ENCODE results near the gene RFXAP. TPM values are rescaled to one million over a fixed set of nuclear protein-coding genes. Genes with fewer than 3 reads are reported as not detected.

RFXAP gene
- total and polyA plus RNA-seq, 2 of the 4 experiments (the other 2 are of a cell fraction), result 0.54 to 2.7 TPM

GRCh38 chr13:36770741-36771140 is 48.3 kb upstream of the RFXAP start:
- no peak overlapping the region for H4K5ac ChIP-seq (ENCODE audit: low read depth, low read length)
- peaks cover 2% of the 10 kb centered on the region; the same call in 1 of the 2 replicates for H3K9me3 ChIP-seq (ENCODE audit: control insufficient read depth, insufficient read depth, low read length)
- no peak overlapping the region for H4K91ac ChIP-seq (ENCODE audit: insufficient read depth, low read depth, low read length)
- no peak overlapping the region for H2AK5ac ChIP-seq (ENCODE audit: low read depth, low read length)
- ChIA-PET POLR2A (ENCODE audit: unreplicated experiment) (no interaction called here), CTCF (interaction anchor here (0.5 to 0.7 kb wide), 2 partner anchors 32 to 118 kb away, joined by 3 to 5 read pairs; no protein-coding TSS in a partner anchor)
- H2AK9ac ChIP-seq (replicated peaks; ENCODE audit: low read depth, low read length, poor library complexity), result no peak overlapping the region
- in situ Hi-C loops (cut with MboI; ENCODE audit: low sequenced_read_pairs), result no loop called here
- no peak overlapping the region for H3K4ac ChIP-seq (ENCODE audit: low read depth, low read length)
- DNase-seq (no peak), ATAC-seq (ENCODE audit: low read depth) (no peak)
- H3K4me3 ChIP-seq (ENCODE audit: insufficient read depth, low read depth, low read length), result no peak overlapping the region
- H2BK15ac ChIP-seq (ENCODE audit: low read depth, low read length), result no peak overlapping the region
- no peak overlapping the region for H3K14ac ChIP-seq (replicated peaks; ENCODE audit: low read depth, low read length)
- no CpG with 5 or more reads among the region's 2 CpGs for WGBS, 2 experiments (ENCODE audit: extremely low coverage in 2 of 2, insufficient read length in 1 of 2)
- no peak overlapping the region for H3K4me2 ChIP-seq (ENCODE audit: low read depth, low read length)
- no peak overlapping the region for H4K8ac ChIP-seq (ENCODE audit: low read depth in 2 of 2, low read length in 2 of 2)
- no peaks in the 10 kb centered on the region for H3K36me3 ChIP-seq (ENCODE audit: control insufficient read depth, insufficient read depth, low read length)
- H2AFZ ChIP-seq (replicated peaks; ENCODE audit: low read length, poor library complexity), result no peak overlapping the region
- H4K20me1 ChIP-seq (ENCODE audit: insufficient read depth, low read length), result no peaks in the 10 kb centered on the region
- no peaks in the 10 kb centered on the region for H3K9me1 ChIP-seq (ENCODE audit: insufficient read depth, low read length)
- H3K56ac ChIP-seq (ENCODE audit: extremely low read depth, insufficient read depth, low read length), result no peak overlapping the region
- no peak overlapping the region for H2BK20ac ChIP-seq (ENCODE audit: low read depth, low read length)
- H3K23ac ChIP-seq (ENCODE audit: low read depth, low read length), result no peak overlapping the region
- no TSS peak for BruUV-seq (replicated peaks)
- H3K79me1 ChIP-seq (ENCODE audit: low read depth in 1 of 2, low read length in 2 of 2), result no peaks in the 10 kb centered on the region
- no peak overlapping the region for H3K18ac ChIP-seq (ENCODE audit: low read depth, low read length)
- H2BK120ac ChIP-seq (ENCODE audit: low read depth, low read length), result no peak overlapping the region
- no peaks in the 10 kb centered on the region for H3K4me1 ChIP-seq (ENCODE audit: control insufficient read depth, insufficient read depth, low read length)
- TF ChIP-seq CTCF (conservative IDR thresholded peaks at IDR 0.05; ENCODE audit: low read depth, low read length), result no peak
- no peak for TF ChIP-seq CHD1 (IDR thresholded peaks at IDR 0.05; ENCODE audit: low read depth, low read length)
- no peak for TF ChIP-seq RAD21 (IDR thresholded peaks at IDR 0.05; ENCODE audit: low read length)
- no peak for TF ChIP-seq MAZ (IDR thresholded peaks at IDR 0.05; ENCODE audit: borderline replicate concordance, low read depth, low read length)
- TF ChIP-seq MAFK (IDR thresholded peaks at IDR 0.05; ENCODE audit: low read depth, low read length), result no peak
- no peak for TF ChIP-seq SMC3 (IDR thresholded peaks at IDR 0.05; ENCODE audit: low read depth, low read length)
- TF ChIP-seq USF2 (IDR thresholded peaks at IDR 0.05; ENCODE audit: low read depth, low read length), result no peak
- TF ChIP-seq POLR2A (IDR thresholded peaks at IDR 0.05; ENCODE audit: low read depth, low read length), result no peak
- TF ChIP-seq NFE2L2 (IDR thresholded peaks at IDR 0.05; ENCODE audit: low read depth, low read length), result no peak
- no peak for TF ChIP-seq ELK1 (IDR thresholded peaks at IDR 0.05; ENCODE audit: borderline replicate concordance, low read depth, low read length)
- no peak for TF ChIP-seq CEBPB (IDR thresholded peaks at IDR 0.05; ENCODE audit: low read depth, low read length)
- TF ChIP-seq BHLHE40 (IDR thresholded peaks at IDR 0.05; ENCODE audit: low read depth, low read length), result no peak
- no peak for TF ChIP-seq RFX5 (IDR thresholded peaks at IDR 0.05; ENCODE audit: low read depth, low read length)
- no peak for TF ChIP-seq RCOR1 (IDR thresholded peaks at IDR 0.05; ENCODE audit: insufficient replicate concordance, low read length)
- no peak for TF ChIP-seq MXI1 (IDR thresholded peaks at IDR 0.05; ENCODE audit: borderline replicate concordance, low read depth, low read length)
- TF ChIP-seq FOS (IDR thresholded peaks at IDR 0.05; ENCODE audit: low read depth, low read length), result no peak
- dilution Hi-C loops (cut with HindIII; ENCODE audit: low sequenced_read_pairs, unreplicated experiment), result no loop called here
- H2BK5ac ChIP-seq (ENCODE audit: low read depth, low read length, poor library complexity, severe bottlenecking), result no peak overlapping the region
- no peak overlapping the region for H3K9ac ChIP-seq (ENCODE audit: low read depth, low read length)
- no peak overlapping the region for H3K27ac ChIP-seq (ENCODE audit: insufficient read depth, low read length)
- peaks cover 2% of the 10 kb centered on the region for H3K27me3 ChIP-seq (ENCODE audit: control insufficient read depth, insufficient read depth, low read length)
- intact Hi-C loops (cut with micrococcal nuclease), result no loop called here

Data from IMR-90 (cell line).